HG03064 (cell line): Measurements from ENCODE around the gene GBX1.

Source experiments
- ATAC-seq: cut with Tn5 transposase; IDR thresholded peaks from one replicate; pipeline ENCODE4 v1.9.1; 2021; ENCODE audit warnings: low read depth; ENCODE audit not compliant: unreplicated experiment

GBX1 gene

GRCh38 chr7:151167197-151167961 is at the start of gene GBX1:
Gene GBX1 (minus strand): TSS chr7:151167694. CDS start chr7:151167548, 146 bp downstream.
- ATAC-seq = no peak

GRCh38 chr7:151215396-151215795 is 47.9 kb upstream of the GBX1 start:
- no peak for ATAC-seq

GRCh38 chr7:151213826-151214225 is 46.3 kb upstream of the GBX1 start:
- no peak for ATAC-seq

GRCh38 chr7:151212626-151213025 is 45.1 kb upstream of the GBX1 start:
- no peak for ATAC-seq

- no peak for ATAC-seq
Observed at GRCh38 chr7:151211155-151211772, 43.8 kb upstream of the GBX1 start.

GRCh38 chr7:151210087-151210854 is 42.8 kb upstream of the GBX1 start, which contains the start of gene H2BK1:
Gene H2BK1 (minus strand): TSS chr7:151210488. CDS start chr7:151210318, 170 bp downstream.
- ATAC-seq = no peak

- ATAC-seq = no peak
Observed at GRCh38 chr7:151209588-151209987, 42.1 kb upstream of the GBX1 start.

GRCh38 chr7:151208253-151208862 is 40.9 kb upstream of the GBX1 start:
- no peak for ATAC-seq

GRCh38 chr7:151207804-151208203 is 40.3 kb upstream of the GBX1 start:
- no peak for ATAC-seq

- no peak for ATAC-seq
Observed at GRCh38 chr7:151207315-151207714, 39.8 kb upstream of the GBX1 start.

- ATAC-seq = no peak
Observed at GRCh38 chr7:151206914-151207313, 39.4 kb upstream of the GBX1 start.

- ATAC-seq = no peak
Observed at GRCh38 chr7:151205730-151206129, 38.2 kb upstream of the GBX1 start.

GRCh38 chr7:151204383-151205032 is 37.0 kb upstream of the GBX1 start:
- no peak for ATAC-seq

- ATAC-seq = no peak
Observed at GRCh38 chr7:151202836-151203235, 35.3 kb upstream of the GBX1 start.

- ATAC-seq = no peak
Observed at GRCh38 chr7:151201751-151202150, 34.3 kb upstream of the GBX1 start.

GRCh38 chr7:151201344-151201743 is 33.9 kb upstream of the GBX1 start:
- ATAC-seq = no peak

- ATAC-seq = no peak
Observed at GRCh38 chr7:151198945-151199848, 31.7 kb upstream of the GBX1 start.

GRCh38 chr7:151197932-151198331 is 30.4 kb upstream of the GBX1 start:
- no peak for ATAC-seq
